Measurements from ENCODE around the gene KCNIP3. TPM values are rescaled to one million over a fixed set of nuclear protein-coding genes. Genes with fewer than 3 reads are reported as not detected.
"Not testable (repeated sequence)": the region's sequence is repeated elsewhere in the genome, so short reads cannot be mapped to it uniquely, and the experiment has no call there.

Gene KCNIP3
- total RNA-seq, 1 experiment from 2014 or later, result 0.47 TPM

DNA sequence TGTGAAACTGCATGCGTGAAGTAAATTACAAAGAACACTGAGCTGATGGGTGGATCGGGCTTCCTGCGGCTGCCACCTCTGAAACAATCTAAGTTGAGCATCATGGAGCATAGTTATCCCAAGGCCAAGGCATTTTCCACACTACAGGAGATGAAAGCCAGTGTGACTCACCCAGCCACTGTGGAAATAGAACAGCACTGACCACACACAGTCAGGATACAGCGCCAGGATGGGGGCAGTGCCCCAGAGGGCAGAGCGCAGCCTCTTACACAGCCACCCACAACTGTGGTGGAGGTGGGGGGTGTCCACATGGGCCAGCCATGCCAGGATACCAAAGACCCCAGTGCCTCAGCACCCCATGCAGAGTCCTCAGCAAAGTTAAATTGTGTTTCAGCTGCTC lies 114.1 kb downstream of the KCNIP3 start:
- H3K9me3 ChIP-seq (replicated peaks), result not testable (repeated sequence)
- DNase-seq (ENCODE audit: low read depth in 1 of 2, low spot score in 2 of 2), result peak; percentile 77 to 86

DNA sequence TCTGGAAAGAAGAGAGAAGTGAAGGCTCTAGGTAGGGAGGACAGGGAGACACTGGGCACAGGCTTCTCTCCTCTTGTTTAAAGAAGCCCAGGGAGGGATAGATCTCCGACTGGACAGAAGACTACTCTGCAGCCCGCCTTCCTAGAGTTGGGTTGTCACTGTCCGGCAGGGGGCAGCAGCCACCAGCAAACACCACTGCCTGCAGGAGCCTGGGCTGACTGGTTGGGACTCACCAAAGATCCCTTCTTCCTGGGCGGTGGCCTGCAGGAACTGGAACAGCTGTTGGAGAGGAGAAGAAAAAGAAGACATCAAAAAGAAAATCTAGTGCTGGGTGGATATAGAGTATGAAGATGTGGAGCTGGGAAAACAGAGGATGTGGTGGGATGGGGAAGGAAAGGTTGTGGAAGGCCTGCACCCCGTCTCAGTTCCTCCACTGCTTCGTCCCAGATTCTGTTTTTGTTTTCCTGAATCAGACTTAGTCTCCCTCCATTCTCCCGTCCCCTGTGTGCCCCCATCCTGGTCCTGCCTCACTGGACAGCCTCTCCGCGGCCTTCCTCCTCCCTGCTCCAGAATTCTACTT lies 117.0 kb downstream of the KCNIP3 start:
- peak; percentile 64 to 84 for DNase-seq (ENCODE audit: low read depth in 1 of 2, low spot score in 2 of 2)
- Histone ChIP-seq H3K4me1 (replicated peaks) (peaks cover 17% of the 10 kb centered on the region), H3K36me3 (peaks cover 11% of the 10 kb centered on the region; the same call in 1 of the 2 replicates)
- H3K27me3 ChIP-seq (replicated peaks); H3K27ac ChIP-seq; H3K9me3 ChIP-seq (replicated peaks); H3K4me3 ChIP-seq: not testable (repeated sequence)

More for the DNA sequence above, 114.1 kb downstream of the KCNIP3 start:
- not testable (repeated sequence) for H3K27ac ChIP-seq; H3K4me3 ChIP-seq; H3K27me3 ChIP-seq (replicated peaks)
- Histone ChIP-seq H3K4me1 (replicated peaks) (peaks cover 17% of the 10 kb centered on the region), H3K36me3 (peaks cover 23% of the 10 kb centered on the region)

- H3K4me1 ChIP-seq (replicated peaks), result peaks cover 17% of the 10 kb centered on the region
- H3K4me3 ChIP-seq; H3K27me3 ChIP-seq (replicated peaks); H3K36me3 ChIP-seq; H3K27ac ChIP-seq; H3K9me3 ChIP-seq (replicated peaks); DNase-seq (ENCODE audit: low read depth in 1 of 2, low spot score in 2 of 2): not testable (repeated sequence)
Observed at GRCh38 chr2:95415138-95415537, 118.0 kb downstream of the KCNIP3 start.

- not testable (repeated sequence) for DNase-seq (ENCODE audit: low read depth in 1 of 2, low spot score in 2 of 2); H3K36me3 ChIP-seq; H3K27me3 ChIP-seq (replicated peaks); H3K27ac ChIP-seq; H3K9me3 ChIP-seq (replicated peaks); H3K4me3 ChIP-seq
- peaks cover 17% of the 10 kb centered on the region for H3K4me1 ChIP-seq (replicated peaks)
Observed at GRCh38 chr2:95415561-95415960, 118.4 kb downstream of the KCNIP3 start.

DNA sequence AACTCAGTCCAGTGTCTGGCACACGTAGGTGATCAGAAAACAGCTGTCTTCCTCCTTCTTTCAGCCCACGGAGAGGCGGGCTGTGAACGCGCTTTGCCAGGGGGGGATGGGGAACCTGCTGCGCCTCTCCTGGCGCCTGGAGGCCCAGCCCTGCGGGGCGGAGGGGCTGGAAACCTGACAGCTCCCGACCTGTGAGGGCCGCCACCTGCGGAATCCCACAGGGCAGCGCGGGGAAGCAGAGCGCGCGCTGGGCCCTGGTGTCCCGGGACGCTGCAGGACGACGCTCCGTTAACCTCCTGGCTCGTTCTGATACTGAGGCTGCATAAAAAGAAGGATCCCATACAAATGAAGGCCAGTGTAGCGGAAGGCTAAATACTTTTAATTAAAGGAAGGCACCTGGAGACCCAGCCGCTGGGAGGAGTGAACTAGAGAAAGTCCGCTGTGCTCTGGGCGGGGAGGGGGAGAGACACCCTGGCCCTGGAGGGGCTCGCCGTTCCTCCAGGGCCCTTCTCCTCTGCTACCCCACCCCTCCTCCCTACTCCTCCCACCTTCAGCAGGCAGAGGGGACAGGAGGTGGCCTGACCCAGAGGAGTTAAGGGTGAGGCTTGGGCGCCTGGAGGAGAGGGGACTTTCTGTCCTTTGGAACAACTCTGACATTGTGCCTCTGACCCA lies 130.2 kb downstream of the KCNIP3 start:
- not testable (repeated sequence) for H3K9me3 ChIP-seq (replicated peaks); H3K27me3 ChIP-seq (replicated peaks); H3K4me1 ChIP-seq (replicated peaks); DNase-seq (ENCODE audit: low read depth in 1 of 2, low spot score in 2 of 2); H3K36me3 ChIP-seq; H3K27ac ChIP-seq; H3K4me3 ChIP-seq

- H3K27me3 ChIP-seq (replicated peaks); H3K4me3 ChIP-seq; H3K4me1 ChIP-seq (replicated peaks); DNase-seq (ENCODE audit: low read depth in 1 of 2, low spot score in 2 of 2); H3K36me3 ChIP-seq; H3K9me3 ChIP-seq (replicated peaks); H3K27ac ChIP-seq: not testable (repeated sequence)
Observed at GRCh38 chr2:95429748-95430467, 132.8 kb downstream of the KCNIP3 start.

GRCh38 chr2:95433373-95433772 lies 136.2 kb downstream of the KCNIP3 start:
- H3K27me3 ChIP-seq (replicated peaks); H3K4me3 ChIP-seq; H3K36me3 ChIP-seq; H3K4me1 ChIP-seq (replicated peaks); H3K27ac ChIP-seq; H3K9me3 ChIP-seq (replicated peaks); DNase-seq (ENCODE audit: low read depth in 1 of 2, low spot score in 2 of 2): not testable (repeated sequence)

GRCh38 chr2:95433973-95434372 lies 136.8 kb downstream of the KCNIP3 start:
- H3K9me3 ChIP-seq (replicated peaks); H3K27ac ChIP-seq; H3K27me3 ChIP-seq (replicated peaks); DNase-seq (ENCODE audit: low read depth in 1 of 2, low spot score in 2 of 2); H3K36me3 ChIP-seq; H3K4me1 ChIP-seq (replicated peaks); H3K4me3 ChIP-seq: not testable (repeated sequence)

DNA sequence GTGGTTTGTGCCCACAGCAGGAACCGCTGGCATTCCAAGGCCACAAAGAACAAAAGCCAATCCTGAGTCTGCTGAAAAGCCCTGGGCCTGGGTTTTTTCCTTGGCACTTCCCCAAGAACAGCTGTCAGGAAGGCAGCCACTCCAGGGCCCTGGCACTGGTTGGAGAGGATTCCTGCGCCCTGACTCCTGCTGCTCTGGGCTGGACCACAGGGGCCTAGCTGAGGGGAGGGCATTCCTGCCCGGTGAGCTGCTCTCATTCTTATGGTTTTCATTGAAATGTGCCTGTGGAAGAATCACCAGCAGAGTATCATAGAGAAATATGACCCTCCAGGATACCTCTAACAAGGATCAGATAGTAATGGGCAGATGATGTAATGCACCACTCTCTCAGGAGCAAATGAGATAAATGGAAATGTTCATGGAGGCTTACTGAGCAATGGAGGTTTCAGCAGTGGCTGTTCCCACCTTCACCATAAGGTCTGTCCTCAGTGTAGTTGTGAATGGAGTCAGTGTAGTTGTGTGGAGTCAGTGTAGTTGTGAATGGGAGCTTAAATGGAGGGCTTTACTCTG lies 137.4 kb downstream of the KCNIP3 start:
- H3K4me3 ChIP-seq; H3K36me3 ChIP-seq; H3K4me1 ChIP-seq (replicated peaks); H3K27ac ChIP-seq; H3K9me3 ChIP-seq (replicated peaks); H3K27me3 ChIP-seq (replicated peaks): not testable (repeated sequence)
- peak; percentile 38 to 98 for DNase-seq (ENCODE audit: low read depth in 1 of 2, low spot score in 2 of 2)

- H3K27ac ChIP-seq; H3K4me1 ChIP-seq (replicated peaks); DNase-seq (ENCODE audit: low read depth in 1 of 2, low spot score in 2 of 2); H3K27me3 ChIP-seq (replicated peaks); H3K4me3 ChIP-seq; H3K36me3 ChIP-seq; H3K9me3 ChIP-seq (replicated peaks): not testable (repeated sequence)
Observed at GRCh38 chr2:95435162-95435871, 138.2 kb downstream of the KCNIP3 start.

Other genes starting within 250 kb of the KCNIP3 start
- gene MRPS5, start 175.5 kb upstream of the KCNIP3 start, total RNA-seq (2014; rRNA removed; shearing (Covaris generic)), result 57.4 and 97.1 TPM in 2 replicates
- gene ZNF514, start 137.5 kb upstream of the KCNIP3 start, total RNA-seq (2014; rRNA removed; shearing (Covaris generic)), result 8.2 and 8.9 TPM in 2 replicates
- 4.2 and 4.8 TPM in 2 replicates for gene ZNF2, start 131.5 kb upstream of the KCNIP3 start, total RNA-seq (2014; rRNA removed; shearing (Covaris generic))
- gene ZNF892, start 89.8 kb upstream of the KCNIP3 start, total RNA-seq (2014; rRNA removed; shearing (Covaris generic)), result 1.9 TPM in 2 replicates
- 9.2 TPM in 1 of 2 replicates, not detected in the other for gene PROM2, start 22.9 kb upstream of the KCNIP3 start, total RNA-seq (2014; rRNA removed; shearing (Covaris generic))
- 42.5 and 52.7 TPM in 2 replicates for gene FAHD2A, start 105.4 kb downstream of the KCNIP3 start, total RNA-seq (2014; rRNA removed; shearing (Covaris generic))
- gene TRIM43B, start 187.4 kb downstream of the KCNIP3 start, total RNA-seq (2014; rRNA removed; shearing (Covaris generic)), result not detected in 2 replicates